Measurements from ENCODE around the gene PRAME.

Gene PRAME

GRCh38 chr22:22593250-22593649 is 34.2 kb upstream of the PRAME start:
- H4K8ac ChIP-seq (ENCODE audit: low read depth, low read length) = no peak overlapping the region
- no peak overlapping the region for H3K4me3 ChIP-seq (ENCODE audit: low read length)
- H2BK120ac ChIP-seq (ENCODE audit: low read depth, low read length) = no peak overlapping the region
- no peak overlapping the region for H3K23ac ChIP-seq (ENCODE audit: low read length)
- H3K18ac ChIP-seq (ENCODE audit: low read length) = no peak overlapping the region
- no peak overlapping the region for H3K4ac ChIP-seq (ENCODE audit: low read depth, low read length)
- no CpG with 5 or more reads among the region's 2 CpGs for WGBS (ENCODE audit: extremely low coverage, insufficient coverage, low lambda C conversion rate)
- H3K27me3 ChIP-seq (ENCODE audit: insufficient read depth, low read length, poor library complexity) = no peaks in the 10 kb centered on the region
- H3K79me1 ChIP-seq (ENCODE audit: low read length) = no peaks in the 10 kb centered on the region
- DNase-seq = no peak
- H3K4me1 ChIP-seq (ENCODE audit: control insufficient read depth, low read depth, low read length) = no peaks in the 10 kb centered on the region
- no peak overlapping the region for H3K4me2 ChIP-seq (ENCODE audit: low read length)
- H2BK15ac ChIP-seq (replicated peaks; ENCODE audit: low read depth) = no peak overlapping the region
- H2AK5ac ChIP-seq (ENCODE audit: low read length) = no peak overlapping the region
- H3K9ac ChIP-seq (ENCODE audit: low read length) = no peak overlapping the region
- no peaks in the 10 kb centered on the region for H3K79me2 ChIP-seq (ENCODE audit: control insufficient read depth, insufficient read depth, low read length)
- no peaks in the 10 kb centered on the region for H3K36me3 ChIP-seq (ENCODE audit: control insufficient read depth, insufficient read depth, low read length)
- no peak overlapping the region for H2BK5ac ChIP-seq (ENCODE audit: low read length)
- H3K27ac ChIP-seq (ENCODE audit: low read depth, low read length) = no peak overlapping the region
- no peak overlapping the region for H3K56ac ChIP-seq (ENCODE audit: low read length)
- no peak overlapping the region for H4K5ac ChIP-seq (ENCODE audit: low read length)

- no peak overlapping the region for H2BK15ac ChIP-seq (replicated peaks; ENCODE audit: low read depth)
- no peak for DNase-seq
- no peak overlapping the region for H3K18ac ChIP-seq (ENCODE audit: low read length)
- H3K56ac ChIP-seq (ENCODE audit: low read length) = no peak overlapping the region
- no peak overlapping the region for H3K9ac ChIP-seq (ENCODE audit: low read length)
- H3K4me1 ChIP-seq (ENCODE audit: control insufficient read depth, low read depth, low read length) = no peaks in the 10 kb centered on the region
- WGBS (ENCODE audit: extremely low coverage, insufficient coverage, low lambda C conversion rate) = no CpG with 5 or more reads among the region's 8 CpGs
- H4K8ac ChIP-seq (ENCODE audit: low read depth, low read length) = no peak overlapping the region
- no peak overlapping the region for H3K4me3 ChIP-seq (ENCODE audit: low read length)
- H3K79me1 ChIP-seq (ENCODE audit: low read length) = no peaks in the 10 kb centered on the region
- no peak overlapping the region for H3K27ac ChIP-seq (ENCODE audit: low read depth, low read length)
- H2BK5ac ChIP-seq (ENCODE audit: low read length) = no peak overlapping the region
- H4K5ac ChIP-seq (ENCODE audit: low read length) = no peak overlapping the region
- no peak overlapping the region for H3K4me2 ChIP-seq (ENCODE audit: low read length)
- no peak overlapping the region for H2BK120ac ChIP-seq (ENCODE audit: low read depth, low read length)
- H2AK5ac ChIP-seq (ENCODE audit: low read length) = no peak overlapping the region
- H3K79me2 ChIP-seq (ENCODE audit: control insufficient read depth, insufficient read depth, low read length) = no peaks in the 10 kb centered on the region
- H3K27me3 ChIP-seq (ENCODE audit: insufficient read depth, low read length, poor library complexity) = no peaks in the 10 kb centered on the region
- no peak overlapping the region for H3K4ac ChIP-seq (ENCODE audit: low read depth, low read length)
- no peaks in the 10 kb centered on the region for H3K36me3 ChIP-seq (ENCODE audit: control insufficient read depth, insufficient read depth, low read length)
- H3K23ac ChIP-seq (ENCODE audit: low read length) = no peak overlapping the region
These were observed 32.6 kb upstream of the PRAME start for GRCh38 chr22:22591348-22592299.

DNA sequence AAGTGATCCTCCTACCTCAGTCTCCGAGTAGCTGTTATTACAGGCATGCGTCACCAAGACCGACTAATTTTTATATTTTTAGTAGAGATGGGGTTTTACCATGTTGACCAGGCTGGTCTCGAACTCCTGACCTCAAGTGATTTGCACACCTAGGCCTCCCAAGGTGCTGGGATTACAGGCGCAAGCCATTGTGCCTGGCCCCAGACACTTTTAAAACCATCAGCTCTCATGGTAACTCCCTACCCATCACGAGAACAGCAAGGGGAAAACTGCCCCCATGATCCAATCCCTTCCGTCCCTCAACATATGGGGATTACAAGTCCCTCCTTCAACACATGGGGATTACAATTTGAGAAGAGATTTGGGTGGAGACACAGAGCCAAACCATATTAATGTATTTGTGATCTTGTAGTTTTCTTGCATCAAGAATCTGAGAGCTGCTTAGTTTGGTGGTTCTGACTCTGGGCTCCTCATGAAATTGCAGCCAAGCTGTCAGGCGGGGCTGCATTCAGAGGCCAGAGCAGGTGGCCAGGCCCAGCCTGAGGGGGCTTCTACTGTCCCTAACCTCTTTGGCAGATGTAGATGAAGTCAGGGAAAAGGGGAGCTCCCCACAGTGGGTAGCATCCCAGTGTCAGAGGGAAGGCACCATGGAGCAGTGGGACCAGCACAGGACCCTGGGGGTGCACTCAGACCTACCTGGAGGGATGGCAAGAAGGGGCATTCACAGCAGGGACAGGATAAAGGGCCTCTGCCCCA is 31.2 kb upstream of the PRAME start:
- no peak for DNase-seq
- H2BK120ac ChIP-seq (ENCODE audit: low read depth, low read length) = no peak overlapping the region
- no peaks in the 10 kb centered on the region for H3K4me1 ChIP-seq (ENCODE audit: control insufficient read depth, low read depth, low read length)
- H3K4me2 ChIP-seq (ENCODE audit: low read length) = no peak overlapping the region
- no peaks in the 10 kb centered on the region for H3K36me3 ChIP-seq (ENCODE audit: control insufficient read depth, insufficient read depth, low read length)
- no peak overlapping the region for H3K4ac ChIP-seq (ENCODE audit: low read depth, low read length)
- no peak overlapping the region for H2AK5ac ChIP-seq (ENCODE audit: low read length)
- WGBS (ENCODE audit: extremely low coverage, insufficient coverage, low lambda C conversion rate) = no CpG with 5 or more reads among the region's 8 CpGs
- H4K5ac ChIP-seq (ENCODE audit: low read length) = no peak overlapping the region
- no peak overlapping the region for H3K4me3 ChIP-seq (ENCODE audit: low read length)
- no peak overlapping the region for H2BK15ac ChIP-seq (replicated peaks; ENCODE audit: low read depth)
- no peak overlapping the region for H3K23ac ChIP-seq (ENCODE audit: low read length)
- no peak overlapping the region for H4K8ac ChIP-seq (ENCODE audit: low read depth, low read length)
- no peak overlapping the region for H3K18ac ChIP-seq (ENCODE audit: low read length)
- H3K79me1 ChIP-seq (ENCODE audit: low read length) = no peaks in the 10 kb centered on the region
- H3K56ac ChIP-seq (ENCODE audit: low read length) = no peak overlapping the region
- no peaks in the 10 kb centered on the region for H3K27me3 ChIP-seq (ENCODE audit: insufficient read depth, low read length, poor library complexity)
- H2BK5ac ChIP-seq (ENCODE audit: low read length) = no peak overlapping the region
- H3K9ac ChIP-seq (ENCODE audit: low read length) = no peak overlapping the region
- H3K79me2 ChIP-seq (ENCODE audit: control insufficient read depth, insufficient read depth, low read length) = no peaks in the 10 kb centered on the region
- H3K27ac ChIP-seq (ENCODE audit: low read depth, low read length) = no peak overlapping the region

DNA sequence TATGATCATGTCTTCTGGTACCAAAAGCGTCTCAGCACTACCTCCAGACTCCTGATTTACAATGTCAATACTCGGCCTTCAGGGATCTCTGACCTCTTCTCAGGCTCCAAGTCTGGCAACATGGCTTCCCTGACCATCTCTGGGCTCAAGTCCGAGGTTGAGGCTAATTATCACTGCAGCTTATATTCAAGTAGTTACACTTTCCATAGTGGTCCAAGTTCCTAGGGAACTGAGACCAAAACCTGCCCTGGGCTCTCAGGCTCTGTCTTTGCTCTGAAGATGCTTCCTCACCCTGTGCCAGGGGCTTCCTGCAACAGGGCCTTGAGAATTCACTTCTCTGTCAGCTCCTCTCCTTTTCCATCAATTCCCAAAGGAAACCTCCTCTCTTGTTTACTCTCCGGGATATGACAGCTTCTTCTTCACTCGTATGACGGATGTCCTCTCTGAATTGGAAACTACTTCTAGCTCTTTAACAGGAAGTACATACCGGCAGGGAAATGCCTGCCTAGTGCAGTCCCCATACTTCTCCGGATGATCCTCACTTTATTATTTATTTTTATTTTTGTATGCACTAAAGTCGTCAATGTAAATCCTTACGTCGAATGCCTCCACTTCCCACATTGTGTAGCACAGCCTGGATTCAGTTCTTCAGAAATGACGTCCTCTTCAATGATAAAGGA is 29.6 kb upstream of the PRAME start:
- Histone ChIP-seq H3K79me1 (ENCODE audit: low read length) (no peaks in the 10 kb centered on the region), H3K4ac (ENCODE audit: low read depth, low read length) (no peak overlapping the region), H3K4me1 (ENCODE audit: control insufficient read depth, low read depth, low read length) (no peaks in the 10 kb centered on the region), H2BK120ac (ENCODE audit: low read depth, low read length) (no peak overlapping the region), H3K79me2 (ENCODE audit: control insufficient read depth, insufficient read depth, low read length) (no peaks in the 10 kb centered on the region), H3K27me3 (ENCODE audit: insufficient read depth, low read length, poor library complexity) (no peaks in the 10 kb centered on the region), H3K27ac (ENCODE audit: low read depth, low read length) (no peak overlapping the region), H3K9ac (ENCODE audit: low read length) (no peak overlapping the region), H3K36me3 (ENCODE audit: control insufficient read depth, insufficient read depth, low read length) (no peaks in the 10 kb centered on the region), H4K5ac (ENCODE audit: low read length) (no peak overlapping the region), H3K18ac (ENCODE audit: low read length) (no peak overlapping the region), H4K8ac (ENCODE audit: low read depth, low read length) (no peak overlapping the region), H3K4me3 (ENCODE audit: low read length) (no peak overlapping the region), H3K23ac (ENCODE audit: low read length) (no peak overlapping the region), H3K4me2 (ENCODE audit: low read length) (no peak overlapping the region), H2BK15ac (replicated peaks; ENCODE audit: low read depth) (no peak overlapping the region), H2AK5ac (ENCODE audit: low read length) (no peak overlapping the region), H2BK5ac (ENCODE audit: low read length) (no peak overlapping the region), H3K56ac (ENCODE audit: low read length) (no peak overlapping the region)
- no CpG with 5 or more reads among the region's 12 CpGs for WGBS (ENCODE audit: extremely low coverage, insufficient coverage, low lambda C conversion rate)
- no peak for DNase-seq

- H4K5ac ChIP-seq (ENCODE audit: low read length) = no peak overlapping the region
- H3K56ac ChIP-seq (ENCODE audit: low read length) = no peak overlapping the region
- H3K36me3 ChIP-seq (ENCODE audit: control insufficient read depth, insufficient read depth, low read length) = no peaks in the 10 kb centered on the region
- H3K4me3 ChIP-seq (ENCODE audit: low read length) = no peak overlapping the region
- H3K27me3 ChIP-seq (ENCODE audit: insufficient read depth, low read length, poor library complexity) = no peaks in the 10 kb centered on the region
- DNase-seq = no peak
- H3K79me2 ChIP-seq (ENCODE audit: control insufficient read depth, insufficient read depth, low read length) = no peaks in the 10 kb centered on the region
- no CpG with 5 or more reads among the region's 3 CpGs for WGBS (ENCODE audit: extremely low coverage, insufficient coverage, low lambda C conversion rate)
- H3K27ac ChIP-seq (ENCODE audit: low read depth, low read length) = no peak overlapping the region
- no peak overlapping the region for H2AK5ac ChIP-seq (ENCODE audit: low read length)
- no peaks in the 10 kb centered on the region for H3K79me1 ChIP-seq (ENCODE audit: low read length)
- H3K9ac ChIP-seq (ENCODE audit: low read length) = no peak overlapping the region
- no peak overlapping the region for H2BK5ac ChIP-seq (ENCODE audit: low read length)
- no peak overlapping the region for H4K8ac ChIP-seq (ENCODE audit: low read depth, low read length)
- H3K23ac ChIP-seq (ENCODE audit: low read length) = no peak overlapping the region
- no peak overlapping the region for H3K4me2 ChIP-seq (ENCODE audit: low read length)
- H2BK15ac ChIP-seq (replicated peaks; ENCODE audit: low read depth) = no peak overlapping the region
- no peaks in the 10 kb centered on the region for H3K4me1 ChIP-seq (ENCODE audit: control insufficient read depth, low read depth, low read length)
- H3K18ac ChIP-seq (ENCODE audit: low read length) = no peak overlapping the region
- no peak overlapping the region for H3K4ac ChIP-seq (ENCODE audit: low read depth, low read length)
- H2BK120ac ChIP-seq (ENCODE audit: low read depth, low read length) = no peak overlapping the region
These were observed 28.6 kb upstream of the PRAME start for GRCh38 chr22:22587577-22588188.

All from mesendoderm (in vitro differentiated cells).